ENCODE results near the gene PRDM15.

DNA sequence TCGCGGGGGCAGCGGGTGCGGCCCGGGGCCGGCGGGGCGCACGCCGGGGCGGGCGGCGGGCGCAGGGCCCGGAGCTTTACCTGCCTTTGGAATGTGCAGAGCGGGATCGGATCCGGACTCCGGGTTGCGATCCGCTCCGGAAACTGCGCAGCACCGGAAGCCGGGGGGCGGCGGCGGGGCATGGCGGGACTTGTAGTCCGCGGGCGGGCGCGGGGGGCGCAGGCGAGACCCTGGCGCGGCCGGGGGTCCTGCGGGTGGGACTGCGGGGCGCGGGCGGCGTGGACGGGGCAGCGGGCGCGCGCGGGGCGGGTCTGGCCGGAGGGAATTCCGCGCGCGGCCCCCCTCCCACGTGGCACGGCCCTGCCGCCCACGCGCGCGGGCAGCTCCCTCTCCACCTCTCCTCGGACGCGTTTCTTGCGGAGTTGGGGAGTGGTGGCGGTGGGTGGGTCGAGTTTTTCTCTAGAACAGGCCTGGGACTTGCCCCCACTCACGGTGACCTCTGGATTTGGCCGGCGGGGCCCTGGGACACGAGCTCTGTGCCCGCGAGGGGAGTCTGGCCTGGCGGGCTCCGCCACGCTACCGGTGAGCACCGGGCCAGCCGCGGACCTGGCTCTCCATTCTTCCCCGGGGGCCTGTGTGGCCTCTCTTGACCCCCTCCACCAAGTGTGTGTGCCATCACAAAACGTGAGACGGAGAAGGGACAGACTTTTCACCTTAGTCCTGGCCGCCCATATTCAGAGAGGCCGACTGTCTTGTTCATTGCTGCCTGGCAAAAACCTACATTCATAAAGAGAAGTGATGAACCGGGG, at the start of gene PRDM15:
- TF ChIP-seq, protein P1, sequence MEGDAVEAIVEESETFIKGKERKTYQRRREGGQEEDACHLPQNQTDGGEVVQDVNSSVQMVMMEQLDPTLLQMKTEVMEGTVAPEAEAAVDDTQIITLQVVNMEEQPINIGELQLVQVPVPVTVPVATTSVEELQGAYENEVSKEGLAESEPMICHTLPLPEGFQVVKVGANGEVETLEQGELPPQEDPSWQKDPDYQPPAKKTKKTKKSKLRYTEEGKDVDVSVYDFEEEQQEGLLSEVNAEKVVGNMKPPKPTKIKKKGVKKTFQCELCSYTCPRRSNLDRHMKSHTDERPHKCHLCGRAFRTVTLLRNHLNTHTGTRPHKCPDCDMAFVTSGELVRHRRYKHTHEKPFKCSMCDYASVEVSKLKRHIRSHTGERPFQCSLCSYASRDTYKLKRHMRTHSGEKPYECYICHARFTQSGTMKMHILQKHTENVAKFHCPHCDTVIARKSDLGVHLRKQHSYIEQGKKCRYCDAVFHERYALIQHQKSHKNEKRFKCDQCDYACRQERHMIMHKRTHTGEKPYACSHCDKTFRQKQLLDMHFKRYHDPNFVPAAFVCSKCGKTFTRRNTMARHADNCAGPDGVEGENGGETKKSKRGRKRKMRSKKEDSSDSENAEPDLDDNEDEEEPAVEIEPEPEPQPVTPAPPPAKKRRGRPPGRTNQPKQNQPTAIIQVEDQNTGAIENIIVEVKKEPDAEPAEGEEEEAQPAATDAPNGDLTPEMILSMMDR (conservative IDR thresholded peaks at IDR 0.05; ENCODE audit: low read length): no peak
- no peak for TF ChIP-seq EZH2phosphoT487 (IDR thresholded peaks at IDR 0.05; ENCODE audit: borderline replicate concordance)
